HEK293T (cell line): ENCODE results near the gene MLX.

Experiments
- ARNT ChIP-seq: fragments of 450-650 bp; IDR thresholded peaks from 2 replicates; pipeline ENCODE4 v1.6.1; 2017; ENCODE audit warnings: mild to moderate bottlenecking
- BHLHE40 ChIP-seq: fragments of 450-650 bp; IDR thresholded peaks from 2 replicates; pipeline ENCODE4 v1.6.1; 2016; ENCODE audit warnings: mild to moderate bottlenecking, moderate library complexity, borderline replicate concordance
- FOXA1 ChIP-seq: fragments of 450-650 bp; IDR thresholded peaks from 2 replicates; pipeline ENCODE4 v1.6.1; 2016; ENCODE audit warnings: mild to moderate bottlenecking
- L3MBTL2 ChIP-seq: fragments of 450-650 bp; conservative IDR thresholded peaks from 2 replicates; pipeline ENCODE4 v1.6.1; 2016; ENCODE audit warnings: mild to moderate bottlenecking
- SP1 ChIP-seq: fragments of 450-650 bp; IDR thresholded peaks from 2 replicates; pipeline ENCODE4 v1.6.1; 2017
- TARDBP ChIP-seq: fragments of 450-650 bp; IDR thresholded peaks from 2 replicates; pipeline ENCODE4 v1.6.1; 2016
- TF ChIP-seq, protein P1 (sequence below): fragments of 450-650 bp; IDR thresholded peaks from 2 replicates; pipeline ENCODE4 v1.6.1; 2016

DNA sequence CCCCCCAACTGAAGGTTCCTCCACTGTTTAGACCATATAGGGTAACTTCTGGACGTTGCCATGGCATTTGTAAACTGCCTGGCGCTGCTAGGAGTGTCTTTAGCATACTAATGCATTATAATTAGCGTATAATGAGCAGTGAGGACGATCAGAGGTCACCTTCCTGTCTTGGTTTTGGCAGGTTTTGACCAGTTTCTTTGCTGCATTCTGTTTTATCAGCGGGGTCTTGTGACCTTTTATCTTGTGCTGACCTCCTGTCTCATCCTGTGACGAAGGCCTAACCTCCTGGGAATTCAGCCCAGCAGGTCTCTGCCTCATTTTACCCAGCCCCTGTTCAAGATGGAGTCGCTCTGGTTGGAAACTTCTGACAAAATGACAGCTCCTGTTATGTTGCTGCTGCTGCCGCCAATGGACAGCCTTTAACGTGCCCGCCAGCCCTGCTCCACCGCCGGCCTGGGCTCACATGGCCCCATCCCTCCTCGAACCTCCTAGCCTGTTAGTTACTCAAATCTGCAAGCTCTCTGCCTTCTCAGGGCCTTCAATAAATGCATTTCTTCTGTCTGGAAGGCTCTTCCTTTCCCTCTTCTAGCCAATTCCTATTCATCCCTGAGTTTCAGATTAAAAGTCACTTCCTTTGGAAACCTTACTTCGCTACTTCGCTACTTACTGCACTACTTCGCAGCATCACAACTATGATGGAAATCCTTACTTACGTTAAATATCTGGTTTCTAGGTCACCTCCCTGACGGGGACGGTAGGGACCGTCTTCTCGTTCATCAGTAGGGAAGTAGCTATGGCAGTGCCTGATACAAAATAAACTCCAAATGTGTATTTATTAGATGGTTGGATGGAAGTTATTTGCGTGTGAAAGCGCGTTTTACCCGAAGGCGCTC lies 31.5 kb upstream of the MLX start:
- TF ChIP-seq FOXA1 (no peak), ARNT (no peak), L3MBTL2 (peak; percentile 70; the same call in 1 of the 2 replicates), SP1 (no peak), TARDBP (no peak), BHLHE40 (no peak)
- TF ChIP-seq, protein P1, sequence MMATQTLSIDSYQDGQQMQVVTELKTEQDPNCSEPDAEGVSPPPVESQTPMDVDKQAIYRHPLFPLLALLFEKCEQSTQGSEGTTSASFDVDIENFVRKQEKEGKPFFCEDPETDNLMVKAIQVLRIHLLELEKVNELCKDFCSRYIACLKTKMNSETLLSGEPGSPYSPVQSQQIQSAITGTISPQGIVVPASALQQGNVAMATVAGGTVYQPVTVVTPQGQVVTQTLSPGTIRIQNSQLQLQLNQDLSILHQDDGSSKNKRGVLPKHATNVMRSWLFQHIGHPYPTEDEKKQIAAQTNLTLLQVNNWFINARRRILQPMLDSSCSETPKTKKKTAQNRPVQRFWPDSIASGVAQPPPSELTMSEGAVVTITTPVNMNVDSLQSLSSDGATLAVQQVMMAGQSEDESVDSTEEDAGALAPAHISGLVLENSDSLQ: no peak
